GM21723 (cell line): Measurements from ENCODE around the gene ATG16L1.

ENCODE experiments used
- ATAC-seq: cut with Tn5 transposase; IDR thresholded peaks from one replicate; pipeline ENCODE4 v1.9.1; 2021; ENCODE audit warnings: mild to moderate bottlenecking, moderate library complexity; ENCODE audit not compliant: unreplicated experiment

The ATG16L1 gene

DNA sequence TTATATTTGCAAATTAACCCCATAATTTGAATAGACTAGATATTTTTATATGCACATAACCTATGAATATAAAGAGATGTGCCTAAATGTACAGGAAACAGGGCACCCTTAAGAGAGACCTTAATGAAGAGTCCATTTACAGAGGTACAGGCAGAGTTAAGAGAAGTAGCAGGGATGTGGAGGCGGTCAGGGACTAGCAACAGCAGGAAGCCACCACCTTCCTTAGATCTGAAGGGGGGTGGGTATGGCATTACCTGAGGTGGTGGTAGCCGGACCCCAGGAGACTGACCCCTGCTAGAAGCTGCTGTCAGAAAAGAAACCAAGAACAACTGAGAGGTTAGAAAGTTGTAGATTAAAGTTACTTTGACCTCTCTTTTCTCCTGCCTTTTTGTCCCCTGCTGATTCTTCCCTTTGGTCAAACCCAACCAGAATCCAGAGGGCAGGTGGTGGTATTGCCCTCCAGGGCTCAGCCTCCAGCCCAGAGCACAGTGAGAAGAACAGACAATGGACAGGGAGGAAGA lies 24.9 kb upstream of the ATG16L1 start:
- ATAC-seq = no peak

DNA sequence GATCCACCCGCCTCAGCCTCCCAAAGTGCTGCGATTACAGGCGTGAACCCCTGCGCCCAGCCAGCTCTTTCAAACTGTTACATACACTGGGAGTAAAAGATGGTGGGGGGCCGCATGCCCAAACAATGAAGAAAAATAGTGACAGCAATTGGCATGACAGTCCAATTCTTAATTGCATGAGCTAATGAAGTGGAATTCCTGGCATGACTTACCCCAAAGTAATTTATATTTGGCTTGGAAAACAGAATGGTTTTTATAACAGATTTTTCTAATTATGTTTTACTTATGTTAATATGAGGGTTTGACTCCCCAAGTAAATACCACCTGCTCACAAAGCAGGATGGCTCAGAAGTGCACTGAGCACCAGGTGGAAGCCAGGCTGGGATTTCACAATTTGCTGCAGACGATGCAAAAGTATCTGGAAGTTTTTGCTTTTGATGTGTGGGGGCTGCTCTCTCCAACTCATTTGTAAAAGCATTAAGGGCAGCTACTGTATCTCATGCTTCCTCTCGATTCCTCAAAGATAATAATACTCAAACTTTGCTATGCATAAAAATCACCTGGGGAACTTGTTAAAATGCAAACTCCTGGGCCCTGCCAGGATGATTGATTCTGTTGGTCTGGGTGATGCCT lies 24.0 kb upstream of the ATG16L1 start:
- ATAC-seq = no peak

DNA sequence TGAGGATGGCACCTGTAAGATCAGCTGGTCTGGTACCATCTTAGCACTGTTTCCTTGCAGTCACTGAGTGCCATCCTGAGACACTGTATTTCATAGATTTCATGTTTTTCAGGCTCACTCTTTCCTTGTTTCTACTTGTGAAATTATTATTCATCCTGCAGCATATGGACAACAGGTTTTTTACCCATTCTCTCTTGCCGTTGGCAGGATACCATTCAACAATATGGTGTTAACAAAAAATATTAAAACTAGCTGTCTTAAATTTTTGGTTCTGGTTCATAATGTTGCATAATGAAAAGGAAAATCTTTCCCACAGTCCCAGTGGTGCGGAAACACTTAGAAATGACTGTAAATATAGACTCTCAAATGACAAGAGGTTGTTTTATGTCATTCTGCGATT lies 23.1 kb upstream of the ATG16L1 start:
- ATAC-seq = no peak

DNA sequence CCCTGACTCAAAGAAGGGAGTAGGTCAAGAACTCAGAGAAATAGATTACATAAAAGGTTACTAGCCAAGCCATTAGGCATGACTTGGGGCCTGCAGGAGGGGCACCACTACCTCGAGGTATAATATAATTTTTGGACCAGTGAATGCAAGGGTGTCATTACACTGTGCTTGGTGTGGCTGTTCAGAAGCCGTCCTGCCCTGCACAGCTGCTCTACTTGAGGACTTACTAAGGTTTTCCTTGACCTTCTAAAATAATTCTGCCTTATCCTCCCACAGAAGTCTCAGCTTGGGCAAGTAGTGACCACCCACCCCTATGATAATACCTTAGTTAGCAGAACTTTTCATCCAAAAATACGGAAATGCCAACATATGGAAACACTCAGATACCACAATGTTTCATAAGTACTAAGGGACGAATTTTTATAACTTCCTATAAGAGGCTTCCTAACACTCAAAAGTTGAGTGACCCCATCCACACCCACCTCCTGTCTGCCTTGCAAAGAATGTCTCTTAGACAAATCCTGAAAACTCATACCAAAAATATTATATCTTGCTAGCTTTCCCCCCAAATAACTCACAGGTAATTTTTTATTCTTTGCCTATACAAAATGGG lies 17.7 kb upstream of the ATG16L1 start:
- no peak for ATAC-seq

DNA sequence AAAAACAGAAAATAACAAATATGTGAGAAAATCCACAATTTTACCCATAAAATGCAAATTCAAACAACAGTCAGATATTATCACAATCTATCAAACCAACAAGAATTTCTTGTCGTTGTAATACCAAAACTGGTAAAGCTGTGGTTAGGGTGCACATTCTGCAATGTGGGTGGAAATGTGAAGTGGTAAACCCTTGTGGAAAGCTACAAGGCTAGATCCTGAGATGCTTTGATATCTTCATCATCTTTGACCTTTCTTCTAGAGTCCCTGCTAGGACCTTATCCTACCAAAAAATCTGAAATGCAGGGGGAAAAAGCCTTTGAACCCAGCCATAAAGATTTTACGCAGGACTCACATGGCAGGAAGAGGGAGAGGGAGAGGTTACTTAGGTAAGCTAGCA lies 17.2 kb upstream of the ATG16L1 start:
- ATAC-seq = no peak

DNA sequence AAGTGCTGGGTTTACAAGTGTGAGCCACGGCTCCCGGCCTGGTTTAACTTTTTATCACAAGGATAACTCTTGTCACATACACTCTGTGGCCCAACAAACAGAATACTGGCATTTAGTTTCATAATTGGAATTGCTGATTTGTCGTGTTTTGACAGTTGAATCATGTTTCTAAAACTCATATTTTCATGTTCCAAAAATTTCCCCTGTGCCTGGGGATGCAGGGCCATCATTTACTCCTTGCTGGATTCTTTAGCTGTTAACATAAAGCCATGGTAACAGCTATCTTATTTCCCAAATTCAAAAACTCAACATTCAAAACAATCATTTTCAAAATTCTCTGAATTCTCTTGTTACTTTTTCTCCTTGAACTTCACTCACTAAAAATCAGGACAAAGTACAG lies 16.5 kb upstream of the ATG16L1 start:
- ATAC-seq = no peak

DNA sequence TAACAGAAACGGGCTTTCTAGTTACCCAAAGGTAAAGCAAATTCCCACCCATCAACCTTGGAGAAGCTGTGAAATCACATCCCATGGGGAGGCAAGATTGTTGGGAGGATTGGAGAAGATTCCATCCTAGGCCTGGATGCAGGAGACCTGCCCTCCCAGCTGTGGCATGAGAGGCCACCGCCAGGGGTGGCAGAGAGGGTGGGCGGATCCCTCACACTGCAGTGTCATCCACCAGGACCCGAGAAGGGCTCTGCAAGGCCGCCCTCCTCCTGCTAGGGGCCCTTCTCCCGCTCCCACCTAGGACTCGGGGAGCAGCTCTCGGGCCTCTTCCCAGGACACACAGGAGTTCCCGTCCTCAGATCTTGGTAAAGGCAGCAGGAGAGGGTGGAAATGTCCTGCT lies 15.5 kb upstream of the ATG16L1 start:
- no peak for ATAC-seq

DNA sequence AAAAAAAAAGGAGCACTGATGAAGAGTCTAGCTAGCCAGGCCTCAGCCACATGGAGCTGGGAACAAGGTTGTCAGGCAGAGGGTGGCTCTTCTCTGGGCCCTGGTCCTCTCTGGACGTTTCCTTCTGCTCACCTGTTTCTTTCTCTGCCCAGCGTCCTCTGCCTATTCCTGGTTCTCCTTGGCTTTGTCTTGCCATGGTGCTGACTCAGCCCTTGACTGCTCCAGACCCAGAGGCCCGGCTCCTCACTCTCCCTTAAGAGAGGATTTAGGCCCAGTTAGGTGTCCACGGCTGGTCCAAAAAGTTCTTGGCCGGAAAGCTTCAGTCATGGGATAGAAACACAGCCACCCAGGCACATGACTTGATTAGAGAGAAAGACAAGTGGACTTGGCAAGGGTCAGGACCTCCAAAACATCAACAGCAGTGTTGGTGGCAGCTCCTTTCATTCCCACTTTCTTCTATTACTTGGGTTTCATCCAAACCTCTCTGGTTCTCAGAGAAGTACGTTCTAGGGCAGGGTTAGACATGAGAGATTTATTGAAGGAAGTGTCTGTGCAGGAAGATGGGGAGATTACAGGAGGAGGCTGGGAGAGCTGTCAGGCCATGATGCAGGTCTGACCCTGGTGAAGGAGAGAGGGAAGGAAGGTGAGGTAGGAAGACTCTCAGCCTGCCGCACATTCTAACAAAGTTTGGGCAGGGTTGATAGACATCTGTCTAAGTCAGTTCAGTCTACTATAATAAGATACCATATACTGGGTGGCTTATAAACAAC lies 14.5 kb upstream of the ATG16L1 start:
- no peak for ATAC-seq

DNA sequence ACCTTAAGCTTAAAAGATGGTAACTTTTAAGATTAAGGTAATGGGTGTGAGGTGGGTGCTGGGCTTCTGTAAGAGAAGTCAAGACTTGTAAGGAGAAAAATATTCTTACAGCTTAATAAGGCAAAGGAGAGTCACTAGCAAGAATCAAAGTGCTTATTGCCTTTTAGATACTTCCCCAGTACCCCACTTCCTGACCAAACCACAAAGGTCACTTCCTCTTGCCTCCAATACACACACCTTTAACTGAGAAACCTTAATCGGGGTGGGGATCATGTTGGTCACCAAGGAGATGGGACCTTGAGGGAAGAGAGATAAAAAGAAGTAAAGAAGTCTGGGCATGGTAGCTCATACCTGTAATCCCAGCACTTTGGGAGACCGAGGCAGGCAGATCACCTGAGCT lies 10.6 kb upstream of the ATG16L1 start:
- peak; percentile 66 for ATAC-seq

DNA sequence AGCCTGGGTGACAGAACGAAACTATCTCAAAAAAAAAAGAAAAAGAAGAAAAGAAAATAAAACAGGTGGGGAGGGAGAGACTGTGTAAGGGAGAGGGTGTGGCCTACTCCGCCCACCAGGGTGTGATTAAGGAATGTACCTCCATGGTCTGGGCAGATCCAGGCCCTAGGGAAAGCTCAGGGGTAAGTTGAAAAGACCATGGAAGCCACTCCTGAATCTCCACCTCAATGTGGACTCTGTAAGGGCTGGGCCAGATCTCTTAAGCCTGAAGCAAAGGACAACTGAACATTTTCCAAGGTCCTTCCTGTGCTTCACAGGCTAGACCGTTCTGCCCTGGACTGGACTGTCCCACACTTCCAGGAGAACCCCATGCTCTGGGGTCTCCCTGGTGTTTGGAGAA lies 9.7 kb upstream of the ATG16L1 start:
- no peak for ATAC-seq

DNA sequence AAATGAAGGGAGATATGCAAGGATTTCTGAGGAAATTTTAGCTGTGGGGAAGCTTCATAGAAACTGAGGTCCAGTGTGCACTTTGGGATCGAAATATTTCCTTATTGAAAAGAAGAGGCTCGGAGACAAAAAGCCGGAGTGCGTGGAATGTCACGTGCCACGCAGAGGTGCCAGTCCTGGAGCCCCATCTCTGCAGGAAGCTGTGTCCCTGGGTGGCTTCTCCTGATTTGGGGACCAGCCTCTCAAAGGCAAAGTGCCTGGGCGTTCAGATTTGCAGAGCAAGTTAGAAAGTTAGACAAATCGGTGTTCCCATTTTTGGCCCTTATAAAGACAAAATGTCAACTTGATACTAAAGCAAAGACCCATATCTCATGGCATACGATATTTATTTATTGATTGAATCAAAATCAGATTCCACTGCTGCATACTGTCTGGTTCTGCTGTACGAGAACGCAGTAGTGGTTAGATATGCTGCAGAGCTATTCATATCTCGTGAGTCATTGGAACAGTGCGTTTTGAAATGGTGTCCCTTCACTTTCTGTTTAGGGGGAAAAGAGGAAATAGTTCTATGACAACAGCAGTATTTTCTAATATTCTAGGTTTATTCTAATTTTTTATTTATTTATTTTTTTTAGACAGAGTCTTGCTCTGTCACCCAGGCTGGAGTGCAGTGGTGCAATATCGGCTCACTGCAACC lies 9.1 kb upstream of the ATG16L1 start:
- no peak for ATAC-seq

DNA sequence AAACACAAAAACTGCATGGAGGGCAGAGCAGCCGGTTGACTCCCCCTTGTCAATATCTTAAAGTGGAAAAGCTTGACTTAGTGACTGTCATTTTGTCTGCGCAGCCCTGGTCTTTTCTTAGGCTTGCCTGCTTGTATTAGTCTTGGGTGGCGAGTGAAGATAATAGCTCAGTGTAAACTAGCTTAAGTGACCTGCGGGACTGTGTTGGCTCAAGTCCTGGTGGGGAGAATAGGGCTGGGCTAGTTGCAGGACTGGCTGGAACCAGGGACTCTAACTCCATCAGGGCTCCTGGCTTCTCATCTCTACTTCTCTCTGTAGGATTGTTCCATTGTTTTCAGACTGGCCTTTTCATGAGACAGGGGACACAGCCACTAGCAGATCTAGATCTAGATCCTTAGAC lies 8.1 kb upstream of the ATG16L1 start:
- no peak for ATAC-seq

DNA sequence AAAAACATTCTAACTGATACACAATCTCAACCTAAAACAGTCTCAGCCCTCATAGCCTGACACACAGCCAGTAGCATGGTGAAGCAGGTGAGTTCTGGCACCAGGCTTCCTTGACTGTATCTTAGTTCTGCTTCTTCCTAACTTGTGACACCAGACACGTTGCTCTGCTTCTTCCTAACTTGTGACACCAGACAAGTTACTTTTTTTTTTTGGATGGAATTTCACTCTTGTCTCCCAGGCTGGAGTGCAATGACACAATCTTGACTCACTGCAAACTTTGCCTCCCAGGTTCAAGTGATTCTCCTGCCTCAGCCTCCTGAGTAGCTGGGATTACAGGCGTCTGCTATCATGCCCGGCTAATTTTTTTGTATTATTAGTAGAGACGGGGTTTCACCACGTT lies 6.7 kb upstream of the ATG16L1 start:
- no peak for ATAC-seq

DNA sequence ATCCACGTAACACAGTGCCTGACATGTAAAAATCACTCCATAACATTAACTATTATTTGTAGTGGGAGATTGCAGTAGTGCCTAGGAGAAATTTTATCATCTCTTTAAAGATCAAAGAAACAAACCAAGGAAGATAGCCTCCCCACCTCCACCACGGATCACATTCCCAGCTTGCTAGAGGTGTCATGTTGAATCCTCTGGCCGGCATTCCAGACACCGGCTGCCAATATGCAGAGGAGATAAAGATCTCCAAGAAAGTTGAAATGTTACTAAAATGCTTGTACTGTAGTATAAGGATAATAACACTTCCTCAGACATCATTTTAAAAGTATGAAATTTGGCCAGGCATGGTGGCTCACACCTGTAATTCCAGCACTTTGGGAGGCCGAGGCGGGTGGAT lies 6.1 kb upstream of the ATG16L1 start:
- no peak for ATAC-seq

DNA sequence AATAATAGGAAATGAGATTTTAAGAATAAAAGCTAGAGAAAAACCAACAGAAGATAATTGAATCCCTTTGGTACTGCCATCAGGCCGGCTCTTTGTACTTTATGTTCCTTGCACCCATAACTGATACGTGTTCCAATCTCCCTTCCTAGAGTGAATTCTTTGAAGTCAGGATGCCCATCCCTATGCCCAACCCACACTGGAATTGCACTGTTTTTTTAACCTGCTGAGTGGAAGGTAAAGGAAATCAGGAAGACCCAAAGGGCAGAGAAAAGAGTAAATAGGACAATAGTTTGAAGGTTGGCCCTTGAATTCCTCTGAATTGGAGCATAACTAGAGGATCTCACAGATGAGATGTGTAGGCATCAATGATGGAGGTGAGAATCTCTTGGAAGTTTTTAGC lies 4.4 kb upstream of the ATG16L1 start:
- ATAC-seq = no peak

DNA sequence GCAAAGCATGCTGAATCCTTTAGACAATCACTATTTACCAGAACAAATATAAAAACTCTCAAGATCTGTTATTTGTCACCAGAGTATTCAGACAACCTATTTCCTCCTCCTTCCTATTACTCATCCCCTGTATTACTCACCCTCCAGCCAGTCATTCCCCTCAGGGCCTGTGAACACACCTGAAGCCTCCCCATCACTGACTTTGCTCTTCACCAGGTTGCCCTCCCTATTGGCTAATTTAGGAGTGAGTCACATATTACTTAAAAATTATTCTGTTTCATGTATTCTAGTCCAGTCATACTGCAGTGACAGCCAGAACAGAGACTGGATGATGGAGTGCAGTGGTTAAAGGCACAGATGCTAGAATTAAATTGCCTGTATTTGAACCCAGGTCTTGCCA lies 3.7 kb upstream of the ATG16L1 start:
- ATAC-seq = no peak

DNA sequence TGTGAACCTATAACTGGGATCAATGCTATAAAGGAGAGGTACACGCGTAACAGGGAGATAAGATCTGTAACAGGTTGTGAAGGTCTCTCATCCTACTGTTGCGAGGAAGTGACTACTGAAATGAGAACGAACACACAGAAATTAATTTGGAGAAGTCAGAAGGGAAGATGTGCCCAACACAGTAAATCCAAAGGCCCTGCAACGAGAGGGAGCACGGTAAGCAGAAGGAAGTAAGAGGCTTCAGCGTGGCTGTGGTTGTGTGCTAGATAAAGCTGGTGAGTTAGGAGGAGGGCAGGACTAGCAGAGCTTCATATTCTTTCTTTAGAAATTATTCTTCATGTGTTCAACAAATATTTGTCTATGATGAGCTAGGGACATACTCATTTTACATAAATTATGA lies 2.5 kb upstream of the ATG16L1 start:
- no peak for ATAC-seq

DNA sequence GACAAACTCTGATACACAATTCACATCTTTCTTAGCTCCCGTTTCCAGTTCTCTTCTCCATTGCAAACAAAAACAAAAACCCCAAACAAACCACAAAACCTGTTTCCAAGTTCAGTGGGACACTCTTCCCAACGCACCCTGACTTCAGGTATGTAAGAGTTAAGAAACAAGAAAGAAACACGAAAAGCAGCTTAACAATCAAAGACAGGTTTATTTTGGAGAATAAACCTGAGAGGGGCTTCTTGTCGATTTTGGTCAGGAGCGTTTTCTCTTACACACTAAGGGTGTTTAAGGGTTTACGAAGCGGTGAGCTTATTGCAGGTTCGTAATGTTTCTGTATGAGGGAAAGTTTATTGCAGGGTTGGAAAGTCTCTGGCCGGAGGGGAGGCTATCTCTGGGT lies 905 bp upstream of the ATG16L1 start:
- ATAC-seq = no peak

DNA sequence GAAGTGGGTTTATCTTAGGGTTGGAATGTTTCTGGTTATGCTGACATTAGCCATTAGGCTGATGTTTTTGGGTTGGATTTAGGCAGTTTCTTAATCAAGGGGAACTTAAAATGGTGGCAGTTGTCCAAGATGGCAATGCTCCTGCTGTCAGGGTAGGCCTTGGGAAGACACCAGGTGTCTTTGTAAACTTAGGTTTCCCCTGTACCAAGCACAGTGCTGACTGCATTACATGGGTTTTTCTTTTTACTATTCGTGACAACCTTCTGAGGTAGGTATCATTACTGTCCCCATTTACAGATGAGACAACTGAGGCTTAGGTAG lies 528 bp upstream of the ATG16L1 start:
- no peak for ATAC-seq

DNA sequence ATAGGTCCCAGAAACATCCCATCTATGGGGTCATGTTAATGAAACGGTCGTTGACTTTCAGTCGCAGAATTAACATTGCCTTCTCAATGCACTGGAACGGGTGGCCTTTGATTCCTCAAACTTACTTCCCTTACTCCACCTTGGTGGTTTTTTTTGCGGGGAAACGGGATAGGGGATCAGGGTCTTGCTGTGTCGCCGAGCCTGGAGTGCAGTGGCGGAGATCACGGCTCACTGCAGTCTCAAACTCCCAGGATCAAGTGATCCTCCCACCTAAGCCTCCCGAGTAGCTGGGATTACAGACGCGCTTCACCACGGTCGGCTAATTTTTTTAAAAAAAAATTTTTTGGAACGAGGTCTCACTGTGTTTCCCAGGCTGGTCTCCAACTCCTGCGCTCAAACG lies 754 bp downstream of the ATG16L1 start:
- ATAC-seq = no peak

DNA sequence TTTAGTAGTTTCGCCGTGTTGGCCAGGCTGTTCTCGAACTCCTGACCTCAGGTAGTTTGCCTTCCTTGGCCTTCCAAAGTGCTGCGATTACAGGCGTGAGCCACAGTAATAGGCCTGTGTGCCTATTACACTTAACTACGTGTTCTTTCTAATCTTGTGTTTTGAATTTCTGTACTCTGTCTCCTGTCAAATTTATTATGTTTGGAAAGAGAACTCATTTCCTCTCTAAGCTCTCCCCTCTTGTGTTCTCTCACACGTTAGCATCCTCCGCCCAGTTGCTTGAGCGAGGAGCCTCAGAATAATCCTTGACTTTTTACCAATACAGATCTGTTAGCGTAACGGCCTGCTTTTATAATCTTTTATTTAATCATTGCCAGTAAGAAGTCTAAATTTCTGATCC lies 3.7 kb downstream of the ATG16L1 start:
- no peak for ATAC-seq

DNA sequence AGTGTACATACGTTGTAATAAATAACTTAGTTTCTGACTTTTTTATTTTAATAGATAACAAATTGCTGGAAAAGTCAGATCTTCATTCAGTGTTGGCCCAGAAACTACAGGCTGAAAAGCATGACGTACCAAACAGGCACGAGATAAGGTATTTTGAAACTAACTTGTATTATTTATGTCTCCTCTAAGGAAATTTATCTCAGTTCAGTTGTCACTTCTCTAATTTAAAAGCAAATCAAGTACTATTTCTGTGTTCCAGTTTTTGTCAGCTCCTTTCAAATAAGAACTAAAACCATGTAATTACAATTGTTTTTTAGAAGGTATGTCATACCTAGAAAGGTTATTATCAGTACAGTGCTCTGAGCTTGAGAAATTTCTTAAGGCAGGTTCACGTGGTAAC lies 4.6 kb downstream of the ATG16L1 start:
- ATAC-seq = no peak
